Natural killer cell (primary cell): ENCODE results near the gene SUOX. TPM values are rescaled to one million over a fixed set of nuclear protein-coding genes. Genes with fewer than 3 reads are reported as not detected.
"Not testable (repeated sequence)": the region's sequence is repeated elsewhere in the genome, so short reads cannot be mapped to it uniquely, and the experiment has no call there.

Experiments used
- ATAC-seq, 3 donors: fragments of 150-1000 bp in 2 of 3; fragments of 200-7000 bp in 1 of 3; cut with Tn5 transposase; 1 replicate in 1 of 3; 2 replicates in 2 of 3; pipeline ENCODE4 v1.10.0; 2021; ENCODE audit warnings: mild to moderate bottlenecking in 2 of 3, moderate library complexity in 2 of 3
- DNase-seq, 2 donors: peaks; one replicate each; pipeline versions ENCODE4 v3.0.0 to v3.0.0-alpha.2; 2013 to 2021; ENCODE audit warnings: mixed read lengths in 1 of 2
- H3K27ac ChIP-seq: one replicate; pipeline ENCODE4 v1.5.1; 2013; ENCODE audit warnings: mild to moderate bottlenecking, low read length
- H3K27me3 ChIP-seq: one replicate; pipeline ENCODE4 v1.6.1; 2013; ENCODE audit warnings: low read length; ENCODE audit not compliant: control insufficient read depth, insufficient read depth
- H3K36me3 ChIP-seq: one replicate; pipeline ENCODE4 v1.6.1; 2013; ENCODE audit warnings: low read length; ENCODE audit not compliant: control insufficient read depth, insufficient read depth
- H3K4me1 ChIP-seq: one replicate; pipeline ENCODE4 v1.6.1; 2013; ENCODE audit warnings: low read length; ENCODE audit not compliant: control insufficient read depth, insufficient read depth
- H3K4me3 ChIP-seq: one replicate; pipeline ENCODE4 v1.5.1; 2013; ENCODE audit warnings: low read length
- H3K9me3 ChIP-seq: one replicate; pipeline ENCODE4 v1.6.1; 2013; ENCODE audit warnings: low read length; ENCODE audit not compliant: control insufficient read depth, insufficient read depth
- H3K27ac Mint-ChIP-seq, 2 donors: one replicate each; pipeline ENCODE4 v1.8.0; 2022; ENCODE audit warnings: mild to moderate bottlenecking in 2 of 2, mixed read lengths in 2 of 2, moderate library complexity in 1 of 2
- H3K27me3 Mint-ChIP-seq, 2 donors: one replicate each; pipeline ENCODE4 v1.8.0; 2022; ENCODE audit warnings: low read depth in 2 of 2, mixed read lengths in 2 of 2
- H3K36me3 Mint-ChIP-seq: one replicate; pipeline ENCODE4 v1.8.0; 2022; ENCODE audit warnings: mixed read lengths
- H3K4me1 Mint-ChIP-seq, 2 donors: one replicate each; pipeline ENCODE4 v1.8.0; 2022; ENCODE audit warnings: mixed read lengths in 2 of 2
- H3K4me3 Mint-ChIP-seq: one replicate; pipeline ENCODE4 v1.8.0; 2022; ENCODE audit warnings: mild to moderate bottlenecking, moderate library complexity, mixed read lengths
- H3K9me3 Mint-ChIP-seq, 2 donors: one replicate each; pipeline ENCODE4 v1.8.0; 2022; ENCODE audit warnings: mixed read lengths in 2 of 2
- CTCF ChIP-seq: fragments of 200-600 bp; IDR thresholded peaks from one replicate; pipeline ENCODE4 v1.8.0; 2022; ENCODE audit warnings: antibody characterized with exemption
- WGBS: methylation state at CpG from one replicate; pipeline ENCODE4 v1.1.7; 2013; ENCODE audit warnings: missing lambda C conversion rate; ENCODE audit not compliant: insufficient coverage; 5-methylcytosine and 5-hydroxymethylcytosine counted together
- intact Hi-C: fragments of 100-400 bp; cut with micrococcal nuclease; formaldehyde crosslinking; loops from one replicate; pipeline ENCODE4 v1.14.2; 2022
- total RNA-seq, 4 donors: library from RNA; stranded (reverse); fragments of 120-200 nt in 1 of 4; gene quantifications; one replicate each; pipeline versions ENCODE4 v1.2.3 to v1.2.4, GENCODE V29; 2013 to 2022

The SUOX gene
- total RNA-seq, 3 donors from 2014 or later (not counting 1 experiment from before 2014, with no cell fraction given): 11.0 to 15.9 (median 14.6) TPM

DNA sequence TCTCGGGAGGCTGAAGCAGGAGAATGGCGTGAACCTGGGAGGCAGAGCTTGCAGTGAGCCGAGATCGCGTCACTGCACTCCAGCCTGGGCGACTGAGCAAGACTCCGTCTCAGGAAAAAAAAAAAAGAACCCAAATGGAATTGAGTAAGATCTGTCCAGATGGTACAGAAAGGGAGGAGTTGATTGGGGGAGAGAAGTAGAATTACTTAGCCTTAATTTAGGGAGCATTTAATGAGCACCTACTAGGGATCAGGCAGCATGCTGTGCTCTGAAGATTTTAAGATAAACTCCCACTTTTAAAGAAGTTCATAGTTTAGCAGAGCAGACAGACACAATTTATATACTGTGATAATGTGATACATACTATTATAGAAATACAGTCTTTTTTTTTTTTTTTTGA, 18.7 kb upstream of the SUOX start:
- no peak for TF ChIP-seq CTCF
- Histone ChIP-seq H3K36me3 (peaks cover 12% of the 10 kb centered on the region), H3K27ac (no peak overlapping the region), H3K9me3 (no peaks in the 10 kb centered on the region), H3K27me3 (no peaks in the 10 kb centered on the region), H3K4me1 (peaks cover 6% of the 10 kb centered on the region), H3K4me3 (no peak overlapping the region)
- H3K27me3 Mint-ChIP-seq: no peaks in the 10 kb centered on the region
- ATAC-seq (no peak), DNase-seq (no peak)
- peaks cover 31 to 34% of the 10 kb centered on the region in 2 donors for H3K4me1 Mint-ChIP-seq
- H3K36me3 Mint-ChIP-seq: no peaks in the 10 kb centered on the region
- H3K9me3 Mint-ChIP-seq: no peaks in the 10 kb centered on the region
- no peak overlapping the region for H3K27ac Mint-ChIP-seq
- no peak overlapping the region for H3K4me3 Mint-ChIP-seq
- intact Hi-C loops: no loop called here
- 92% methylated on average over 7 of the region's 7 CpGs for WGBS

DNA sequence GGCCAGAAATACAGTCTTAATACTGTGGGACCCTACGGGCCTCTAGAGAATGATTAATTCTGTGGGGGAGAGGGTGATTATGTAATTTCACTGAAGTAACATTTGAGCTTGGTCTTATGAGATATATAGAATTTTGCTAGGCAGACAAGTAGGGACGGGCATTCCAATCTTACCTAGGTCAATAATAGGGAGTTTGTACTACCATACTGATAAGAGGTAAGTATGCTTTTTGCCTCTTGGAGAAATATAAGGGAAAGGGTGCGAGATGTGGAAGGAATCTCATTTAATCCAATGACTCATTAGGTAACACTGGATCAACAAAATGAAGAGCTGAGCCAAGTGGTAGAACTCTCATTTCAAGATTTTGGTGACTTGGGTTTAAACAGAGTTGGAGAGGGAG, 18.0 kb upstream of the SUOX start:
- DNase-seq (no peak), ATAC-seq (no peak)
- no peaks in the 10 kb centered on the region for H3K36me3 Mint-ChIP-seq
- intact Hi-C loops: no loop called here
- H3K4me3 Mint-ChIP-seq: no peak overlapping the region
- peaks cover 31 to 38% of the 10 kb centered on the region in 2 donors for H3K4me1 Mint-ChIP-seq
- no peak overlapping the region for H3K27ac Mint-ChIP-seq
- no peak for TF ChIP-seq CTCF
- H3K27me3 Mint-ChIP-seq: no peaks in the 10 kb centered on the region
- H3K9me3 Mint-ChIP-seq: no peaks in the 10 kb centered on the region
- Histone ChIP-seq H3K36me3 (peaks cover 14% of the 10 kb centered on the region), H3K9me3 (no peaks in the 10 kb centered on the region), H3K27me3 (no peaks in the 10 kb centered on the region), H3K4me1 (peaks cover 6% of the 10 kb centered on the region), H3K4me3 (no peak overlapping the region), H3K27ac (no peak overlapping the region)
- WGBS: 85% methylated on average over 3 of the region's 3 CpGs

DNA sequence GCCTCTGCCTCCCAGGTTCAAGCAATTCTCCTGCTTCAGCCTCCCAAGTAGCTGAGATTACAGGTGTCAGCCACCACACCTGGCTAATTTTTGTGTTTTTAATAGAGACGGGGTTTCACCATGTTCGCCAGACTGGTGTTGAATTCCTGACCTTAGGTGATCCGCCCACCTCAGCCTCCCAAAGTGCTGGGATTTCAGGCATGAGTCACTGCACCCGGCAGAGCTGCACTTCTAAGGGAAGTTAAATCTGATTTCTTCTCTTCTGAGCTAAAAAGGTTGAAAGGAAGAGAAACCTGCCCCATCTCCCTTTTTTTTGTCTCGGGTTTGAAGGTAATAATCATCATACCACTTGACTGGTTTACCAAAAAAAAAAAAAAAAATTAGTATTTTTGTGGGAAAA, 15.2 kb upstream of the SUOX start:
- H3K4me1 Mint-ChIP-seq: peaks cover 24 to 27% of the 10 kb centered on the region in 2 donors
- DNase-seq, H3K27ac ChIP-seq, ATAC-seq, H3K9me3 Mint-ChIP-seq, H3K4me1 ChIP-seq, H3K4me3 ChIP-seq, H3K4me3 Mint-ChIP-seq, H3K9me3 ChIP-seq, H3K36me3 Mint-ChIP-seq, intact Hi-C loops, H3K27me3 Mint-ChIP-seq, H3K27ac Mint-ChIP-seq, H3K27me3 ChIP-seq: not testable (repeated sequence)
- H3K36me3 ChIP-seq: peaks cover 35% of the 10 kb centered on the region
- 74% methylated on average over 4 of the region's 5 CpGs for WGBS

GRCh38 chr12:55982319-55982936, 14.6 kb upstream of the SUOX start:
- DNase-seq: no peak
- no peak overlapping the region for H3K4me3 Mint-ChIP-seq
- no peaks in the 10 kb centered on the region for H3K27me3 ChIP-seq
- H3K9me3 ChIP-seq: no peaks in the 10 kb centered on the region
- intact Hi-C loops: no loop called here
- no peaks in the 10 kb centered on the region for H3K4me1 ChIP-seq
- H3K4me3 ChIP-seq: no peak overlapping the region
- 67% methylated on average over 2 of the region's 3 CpGs for WGBS
- no peak for TF ChIP-seq CTCF
- H3K27ac ChIP-seq: no peak overlapping the region
- H3K9me3 Mint-ChIP-seq: no peaks in the 10 kb centered on the region
- peaks cover 39% of the 10 kb centered on the region for H3K36me3 ChIP-seq
- H3K27ac Mint-ChIP-seq: peak overlapping the region in 1 of 2 donors; percentile 24
- no peaks in the 10 kb centered on the region for H3K27me3 Mint-ChIP-seq
- H3K4me1 Mint-ChIP-seq: peaks cover 18 to 25% of the 10 kb centered on the region in 2 donors
- no peaks in the 10 kb centered on the region for H3K36me3 Mint-ChIP-seq
- no peak for ATAC-seq
